Measurements from ENCODE around the gene KSR2.

Gene KSR2

DNA sequence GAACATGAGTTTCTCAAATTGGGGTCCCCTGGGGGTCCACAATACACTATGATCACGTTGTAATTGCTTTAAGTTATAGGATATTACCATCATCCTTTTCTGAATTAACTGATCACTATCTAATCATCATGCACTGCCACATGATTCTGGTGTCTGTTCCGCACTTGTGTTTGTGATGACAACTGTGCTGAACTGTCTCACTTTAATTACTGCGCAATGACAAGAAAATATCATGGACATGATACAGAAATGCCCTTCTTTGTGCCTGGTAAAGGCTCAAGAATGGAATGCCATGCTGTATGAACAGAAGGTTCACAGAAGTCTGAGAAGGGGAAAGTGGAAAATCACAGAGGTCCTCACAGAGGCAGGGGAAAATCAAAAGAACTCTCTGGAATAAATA is 541.6 kb downstream of the KSR2 start:
- TF ChIP-seq, protein P1, sequence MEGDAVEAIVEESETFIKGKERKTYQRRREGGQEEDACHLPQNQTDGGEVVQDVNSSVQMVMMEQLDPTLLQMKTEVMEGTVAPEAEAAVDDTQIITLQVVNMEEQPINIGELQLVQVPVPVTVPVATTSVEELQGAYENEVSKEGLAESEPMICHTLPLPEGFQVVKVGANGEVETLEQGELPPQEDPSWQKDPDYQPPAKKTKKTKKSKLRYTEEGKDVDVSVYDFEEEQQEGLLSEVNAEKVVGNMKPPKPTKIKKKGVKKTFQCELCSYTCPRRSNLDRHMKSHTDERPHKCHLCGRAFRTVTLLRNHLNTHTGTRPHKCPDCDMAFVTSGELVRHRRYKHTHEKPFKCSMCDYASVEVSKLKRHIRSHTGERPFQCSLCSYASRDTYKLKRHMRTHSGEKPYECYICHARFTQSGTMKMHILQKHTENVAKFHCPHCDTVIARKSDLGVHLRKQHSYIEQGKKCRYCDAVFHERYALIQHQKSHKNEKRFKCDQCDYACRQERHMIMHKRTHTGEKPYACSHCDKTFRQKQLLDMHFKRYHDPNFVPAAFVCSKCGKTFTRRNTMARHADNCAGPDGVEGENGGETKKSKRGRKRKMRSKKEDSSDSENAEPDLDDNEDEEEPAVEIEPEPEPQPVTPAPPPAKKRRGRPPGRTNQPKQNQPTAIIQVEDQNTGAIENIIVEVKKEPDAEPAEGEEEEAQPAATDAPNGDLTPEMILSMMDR (IDR thresholded peaks at IDR 0.05): no peak
- H3K4me2 ChIP-seq (ENCODE audit: low read length): no peak overlapping the region
- no peaks in the 10 kb centered on the region for H3K27me3 ChIP-seq (ENCODE audit: control insufficient read depth, insufficient read depth, low read length)
- H3K9ac ChIP-seq: no peak overlapping the region
- H2AFZ ChIP-seq: no peak overlapping the region
- no peaks in the 10 kb centered on the region for H3K79me2 ChIP-seq
- no peaks in the 10 kb centered on the region for H3K36me3 ChIP-seq (ENCODE audit: control insufficient read depth, insufficient read depth, low read length)
- H3K9me3 ChIP-seq (ENCODE audit: control insufficient read depth, low read length): no peaks in the 10 kb centered on the region
- H3K4me1 ChIP-seq: no peaks in the 10 kb centered on the region
- H3K27ac ChIP-seq: no peak overlapping the region
- H3K4me3 ChIP-seq (ENCODE audit: low read depth, low read length): no peak overlapping the region

DNA sequence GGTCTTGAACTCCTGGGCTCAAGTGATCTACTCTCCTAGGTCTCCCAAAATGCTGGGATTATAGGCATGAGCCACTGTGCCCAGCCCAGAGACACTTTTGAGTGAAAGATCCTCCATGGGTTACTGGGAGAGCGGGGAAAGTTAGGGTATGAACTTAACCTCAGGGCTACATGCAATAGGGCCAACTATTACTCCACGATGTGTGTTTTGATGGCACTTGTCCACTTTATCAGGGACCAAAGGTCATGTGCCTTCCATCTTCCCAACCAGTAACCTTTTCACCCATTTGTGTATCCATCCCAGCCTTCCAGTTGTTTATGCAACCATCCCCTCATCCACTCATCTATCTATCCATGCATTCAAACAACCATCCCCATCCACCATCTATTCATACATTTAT is 546.8 kb downstream of the KSR2 start:
- H3K79me2 ChIP-seq: no peaks in the 10 kb centered on the region
- no peak overlapping the region for H3K4me2 ChIP-seq (ENCODE audit: low read length)
- no peak overlapping the region for H3K9ac ChIP-seq
- H3K9me3 ChIP-seq (ENCODE audit: control insufficient read depth, low read length): no peaks in the 10 kb centered on the region
- no peaks in the 10 kb centered on the region for H3K36me3 ChIP-seq (ENCODE audit: control insufficient read depth, insufficient read depth, low read length)
- no peak overlapping the region for H3K4me3 ChIP-seq (ENCODE audit: low read depth, low read length)
- no peak overlapping the region for H3K27ac ChIP-seq
- TF ChIP-seq, protein P1 (IDR thresholded peaks at IDR 0.05): no peak
- no peaks in the 10 kb centered on the region for H3K4me1 ChIP-seq
- H3K27me3 ChIP-seq (ENCODE audit: control insufficient read depth, insufficient read depth, low read length): no peaks in the 10 kb centered on the region
- no peak overlapping the region for H2AFZ ChIP-seq

DNA sequence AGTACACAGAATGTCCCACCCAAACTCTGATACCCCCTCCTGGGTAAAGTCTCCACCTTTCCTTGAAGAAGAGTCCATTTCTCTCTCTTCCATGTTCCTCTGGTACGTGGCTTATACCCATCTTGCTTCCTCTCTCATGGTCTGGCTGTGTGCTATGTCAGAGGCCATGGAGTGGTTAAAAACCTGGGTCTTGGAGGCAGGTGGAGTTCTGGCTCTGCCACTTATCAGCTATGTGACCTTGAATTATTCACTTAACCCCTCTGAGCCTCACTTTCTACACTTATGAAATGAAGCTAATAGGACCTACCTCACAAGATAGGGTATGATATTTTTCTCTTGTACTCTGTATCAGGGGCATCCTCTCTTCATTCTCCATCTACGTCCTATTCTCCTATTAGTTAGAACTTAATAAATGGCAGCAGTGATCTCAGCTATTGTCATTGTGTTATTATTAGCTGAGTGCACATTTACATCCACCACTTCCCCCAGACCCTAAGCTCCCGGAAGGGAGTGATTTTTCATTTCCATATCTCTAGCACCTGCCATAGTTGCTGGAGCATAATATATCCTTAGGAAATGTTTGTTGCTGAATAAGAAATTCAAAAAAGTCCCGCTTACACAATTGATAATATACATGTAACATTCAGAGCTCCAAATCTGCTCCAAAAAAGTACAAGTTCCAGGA is 547.6 kb downstream of the KSR2 start:
- H3K9me3 ChIP-seq (ENCODE audit: control insufficient read depth, low read length): no peaks in the 10 kb centered on the region
- no peak overlapping the region for H3K4me3 ChIP-seq (ENCODE audit: low read depth, low read length)
- no peaks in the 10 kb centered on the region for H3K4me1 ChIP-seq
- TF ChIP-seq, protein P1 (IDR thresholded peaks at IDR 0.05): no peak
- no peaks in the 10 kb centered on the region for H3K27me3 ChIP-seq (ENCODE audit: control insufficient read depth, insufficient read depth, low read length)
- no peak overlapping the region for H3K9ac ChIP-seq
- H2AFZ ChIP-seq: no peak overlapping the region
- no peaks in the 10 kb centered on the region for H3K79me2 ChIP-seq
- H3K27ac ChIP-seq: no peak overlapping the region
- no peak overlapping the region for H3K4me2 ChIP-seq (ENCODE audit: low read length)
- no peaks in the 10 kb centered on the region for H3K36me3 ChIP-seq (ENCODE audit: control insufficient read depth, insufficient read depth, low read length)

DNA sequence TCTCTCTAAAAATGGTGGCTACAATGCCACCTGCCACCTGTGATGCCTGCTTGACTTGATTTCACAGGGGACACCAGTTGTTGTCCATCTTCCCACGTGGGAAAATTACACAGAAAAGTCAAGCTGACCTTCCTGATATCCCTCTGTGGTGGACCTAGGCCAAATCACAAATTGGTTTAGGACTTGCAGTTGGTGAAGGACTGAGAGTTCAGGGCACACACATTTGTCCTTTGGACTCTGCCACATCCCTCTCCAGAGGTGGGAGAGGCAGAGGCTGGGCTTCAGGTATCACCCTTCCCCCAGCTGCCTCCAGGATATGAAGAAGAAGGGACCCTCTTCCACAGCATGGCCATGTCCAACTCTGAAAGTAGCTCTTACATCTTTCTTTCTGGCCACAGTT is 551.8 kb downstream of the KSR2 start:
- Histone ChIP-seq H3K4me3 (ENCODE audit: low read depth, low read length) (no peak overlapping the region), H3K4me1 (no peaks in the 10 kb centered on the region), H3K27me3 (ENCODE audit: control insufficient read depth, insufficient read depth, low read length) (no peaks in the 10 kb centered on the region), H3K9ac (no peak overlapping the region), H3K79me2 (no peaks in the 10 kb centered on the region), H3K36me3 (ENCODE audit: control insufficient read depth, insufficient read depth, low read length) (no peaks in the 10 kb centered on the region), H2AFZ (no peak overlapping the region), H3K9me3 (ENCODE audit: control insufficient read depth, low read length) (no peaks in the 10 kb centered on the region), H3K27ac (no peak overlapping the region), H3K4me2 (ENCODE audit: low read length) (no peak overlapping the region)
- TF ChIP-seq, protein P1 (IDR thresholded peaks at IDR 0.05): no peak

Data from parathyroid adenoma (tissue), 2 donors.